SH-SY5Y (cell line): ENCODE results near the gene ANKRD61.

ENCODE experiments used
- GATA2 ChIP-seq: IDR thresholded peaks from 2 replicates; pipeline ENCODE4 v1.6.1; 2011; ENCODE audit warnings: mild to moderate bottlenecking, low read depth, low read length
- GATA3 ChIP-seq: IDR thresholded peaks from 2 replicates; pipeline ENCODE4 v1.6.1; 2011; ENCODE audit warnings: low read depth, mild to moderate bottlenecking, low read length, moderate library complexity

DNA sequence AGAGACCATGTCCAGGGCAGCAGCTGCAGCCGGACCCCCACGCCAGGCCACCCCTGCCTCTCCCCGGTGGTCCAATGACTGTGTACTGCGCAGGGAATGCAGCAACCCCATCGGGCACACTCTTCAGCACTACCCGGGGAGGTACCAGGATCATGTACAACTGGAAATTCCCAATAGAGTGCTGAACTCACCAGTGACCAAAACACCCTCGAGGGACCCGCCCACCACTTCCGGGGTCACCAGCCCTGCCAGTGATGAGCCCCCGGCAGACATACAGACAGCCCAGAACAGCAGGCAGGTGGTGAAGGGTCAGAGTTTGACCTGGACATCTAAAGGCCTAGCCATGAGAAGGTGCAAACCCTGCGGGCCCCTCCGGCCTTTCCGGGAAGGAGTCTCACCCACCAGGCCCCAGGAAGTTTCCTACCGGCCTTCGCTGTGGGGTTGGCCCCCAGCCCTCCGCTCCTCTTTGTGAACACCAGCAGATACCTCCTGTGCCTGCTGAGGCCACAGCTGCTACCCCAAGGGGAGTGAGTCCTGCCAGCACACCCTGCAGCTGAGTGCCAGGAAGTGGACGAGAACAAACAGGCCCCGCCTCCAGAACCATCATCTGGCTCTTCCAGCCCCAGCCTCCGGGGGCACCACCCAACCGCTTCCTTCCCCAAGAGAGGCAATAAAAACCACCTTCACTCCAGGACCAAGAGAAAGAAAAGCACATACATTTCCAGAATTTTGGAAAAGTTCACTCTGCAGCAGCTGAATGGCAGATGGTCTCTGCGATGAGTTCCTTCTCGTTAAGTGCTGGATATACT is 5.0 kb upstream of the ANKRD61 start:
- TF ChIP-seq GATA2 = no peak
- no peak for TF ChIP-seq GATA3
